ENCODE measurements around the gene PDSS1. TPM values are rescaled to one million over a fixed set of nuclear protein-coding genes. Genes with fewer than 3 reads are reported as not detected.

Gene PDSS1
- total and polyA plus RNA-seq, 2 of the 4 experiments (the other 2 are of a cell fraction): 9.7 to 13.2 TPM

DNA sequence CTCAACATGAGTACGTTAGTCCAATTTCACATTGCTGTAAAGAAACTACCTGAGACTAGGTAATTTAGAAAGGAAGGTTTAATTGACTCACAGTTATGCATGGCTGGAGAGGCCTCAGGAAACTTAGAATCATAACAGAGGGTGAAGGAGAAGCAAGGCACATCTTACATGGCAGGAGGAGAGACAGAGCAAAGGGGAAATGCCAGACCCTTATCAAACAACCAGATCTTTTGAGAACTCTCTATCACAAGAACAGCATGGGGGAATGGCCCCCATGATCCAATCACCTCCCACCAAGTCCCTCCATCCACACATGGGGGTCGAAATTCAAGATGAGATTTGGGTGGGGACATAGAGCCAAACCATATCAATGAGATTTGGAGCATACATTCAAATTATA lies 34.6 kb upstream of the PDSS1 start:
- ATAC-seq (ENCODE audit: low read depth) (no peak), DNase-seq (no peak)
- no peaks in the 10 kb centered on the region for H3K79me1 ChIP-seq (ENCODE audit: low read depth in 1 of 2, low read length in 2 of 2)
- H2BK5ac ChIP-seq (ENCODE audit: low read depth, low read length, poor library complexity, severe bottlenecking): no peak overlapping the region
- no peak overlapping the region for H2BK120ac ChIP-seq (ENCODE audit: low read depth, low read length)
- no peak overlapping the region for H3K4me3 ChIP-seq (ENCODE audit: insufficient read depth, low read depth, low read length)
- no peaks in the 10 kb centered on the region for H3K36me3 ChIP-seq (ENCODE audit: control insufficient read depth, insufficient read depth, low read length)
- H3K9me3 ChIP-seq (ENCODE audit: control insufficient read depth, insufficient read depth, low read length): no peaks in the 10 kb centered on the region
- no peak overlapping the region for H2AK5ac ChIP-seq (ENCODE audit: low read depth, low read length)
- in situ Hi-C loops (cut with MboI; ENCODE audit: low sequenced_read_pairs) (no loop called here), dilution Hi-C loops (cut with HindIII; ENCODE audit: low sequenced_read_pairs, unreplicated experiment) (no loop called here), intact Hi-C loops (cut with micrococcal nuclease) (no loop called here)
- no CpG with 5 or more reads among the region's 2 CpGs for WGBS, 2 experiments (ENCODE audit: extremely low coverage in 2 of 2, insufficient read length in 1 of 2)
- no peak overlapping the region for H3K56ac ChIP-seq (ENCODE audit: extremely low read depth, insufficient read depth, low read length)
- H2BK20ac ChIP-seq (ENCODE audit: low read depth, low read length): no peak overlapping the region
- no peaks in the 10 kb centered on the region for H3K27me3 ChIP-seq (ENCODE audit: control insufficient read depth, insufficient read depth, low read length)
- no peak overlapping the region for H3K4ac ChIP-seq (ENCODE audit: low read depth, low read length)
- TF ChIP-seq, protein P1, sequence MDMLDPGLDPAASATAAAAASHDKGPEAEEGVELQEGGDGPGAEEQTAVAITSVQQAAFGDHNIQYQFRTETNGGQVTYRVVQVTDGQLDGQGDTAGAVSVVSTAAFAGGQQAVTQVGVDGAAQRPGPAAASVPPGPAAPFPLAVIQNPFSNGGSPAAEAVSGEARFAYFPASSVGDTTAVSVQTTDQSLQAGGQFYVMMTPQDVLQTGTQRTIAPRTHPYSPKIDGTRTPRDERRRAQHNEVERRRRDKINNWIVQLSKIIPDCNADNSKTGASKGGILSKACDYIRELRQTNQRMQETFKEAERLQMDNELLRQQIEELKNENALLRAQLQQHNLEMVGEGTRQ (IDR thresholded peaks at IDR 0.05; ENCODE audit: low read depth, low read length): no peak
- TF ChIP-seq RAD21 (IDR thresholded peaks at IDR 0.05; ENCODE audit: low read length) (no peak), CEBPB (IDR thresholded peaks at IDR 0.05; ENCODE audit: low read depth, low read length) (no peak), MXI1 (IDR thresholded peaks at IDR 0.05; ENCODE audit: borderline replicate concordance, low read depth, low read length) (no peak), MAZ (IDR thresholded peaks at IDR 0.05; ENCODE audit: borderline replicate concordance, low read depth, low read length) (no peak), RFX5 (IDR thresholded peaks at IDR 0.05; ENCODE audit: low read depth, low read length) (no peak), RCOR1 (IDR thresholded peaks at IDR 0.05; ENCODE audit: insufficient replicate concordance, low read length) (no peak), FOS (IDR thresholded peaks at IDR 0.05; ENCODE audit: low read depth, low read length) (no peak)
- no peak overlapping the region for H3K27ac ChIP-seq (ENCODE audit: insufficient read depth, low read length)
- no peak overlapping the region for H3K14ac ChIP-seq (replicated peaks; ENCODE audit: low read depth, low read length)
- no peak overlapping the region for H2AK9ac ChIP-seq (replicated peaks; ENCODE audit: low read depth, low read length, poor library complexity)
- H4K8ac ChIP-seq (ENCODE audit: low read depth in 2 of 2, low read length in 2 of 2): no peak overlapping the region
- H3K9ac ChIP-seq (ENCODE audit: low read depth, low read length): no peak overlapping the region
- POLR2A ChIA-PET (ENCODE audit: unreplicated experiment): no interaction called here
- no peak overlapping the region for H4K91ac ChIP-seq (ENCODE audit: insufficient read depth, low read depth, low read length)
- CTCF ChIA-PET: interaction anchor here (0.7 kb wide), 1 partner anchor 358 kb away, joined by 3 read pairs; no protein-coding TSS in a partner anchor
- no peaks in the 10 kb centered on the region for H4K20me1 ChIP-seq (ENCODE audit: insufficient read depth, low read length)
- H3K18ac ChIP-seq (ENCODE audit: low read depth, low read length): no peak overlapping the region
- no peak overlapping the region for H2BK15ac ChIP-seq (ENCODE audit: low read depth, low read length)
- no peak overlapping the region for H3K4me2 ChIP-seq (ENCODE audit: low read depth, low read length)
- no peaks in the 10 kb centered on the region for H3K9me1 ChIP-seq (ENCODE audit: insufficient read depth, low read length)
- no peak overlapping the region for H4K5ac ChIP-seq (ENCODE audit: low read depth, low read length)
- no peak overlapping the region for H3K23ac ChIP-seq (ENCODE audit: low read depth, low read length)
- BruUV-seq (replicated peaks): no TSS peak
- no peaks in the 10 kb centered on the region for H3K4me1 ChIP-seq (ENCODE audit: control insufficient read depth, insufficient read depth, low read length)
- H2AFZ ChIP-seq (replicated peaks; ENCODE audit: low read length, poor library complexity): no peak overlapping the region
